Activated T-cell treated with anti-CD3 and anti-CD28 coated beads, Interleukin-2, amount 50 U/mL, for 24 hours (primary cell): ENCODE data around the gene CACTIN.
A peak's percentile ranks its signal among the peaks of the same experiment; 100 is the strongest.

Experiments used
- DNase-seq: peaks from one replicate; pipeline ENCODE4 v3.0.0-alpha.2; 2020
- H3K27ac Mint-ChIP-seq: 2 replicates; pipeline ENCODE4 v1.8.0; 2020; ENCODE audit warnings: mild to moderate bottlenecking, mixed read lengths
- H3K27me3 Mint-ChIP-seq: 2 replicates; pipeline ENCODE4 v1.8.0; 2020; ENCODE audit warnings: mixed read lengths
- H3K36me3 Mint-ChIP-seq: 2 replicates; pipeline ENCODE4 v1.8.0; 2020; ENCODE audit warnings: low read depth, mixed read lengths
- H3K4me1 Mint-ChIP-seq: 2 replicates; pipeline ENCODE4 v1.8.0; 2020; ENCODE audit warnings: low read depth, mixed read lengths
- H3K4me3 Mint-ChIP-seq: 2 replicates; pipeline ENCODE4 v1.8.0; 2020; ENCODE audit warnings: mild to moderate bottlenecking, moderate library complexity, mixed read lengths
- H3K9me3 Mint-ChIP-seq: 2 replicates; pipeline ENCODE4 v1.8.0; 2020; ENCODE audit warnings: mixed read lengths

CACTIN gene

DNA sequence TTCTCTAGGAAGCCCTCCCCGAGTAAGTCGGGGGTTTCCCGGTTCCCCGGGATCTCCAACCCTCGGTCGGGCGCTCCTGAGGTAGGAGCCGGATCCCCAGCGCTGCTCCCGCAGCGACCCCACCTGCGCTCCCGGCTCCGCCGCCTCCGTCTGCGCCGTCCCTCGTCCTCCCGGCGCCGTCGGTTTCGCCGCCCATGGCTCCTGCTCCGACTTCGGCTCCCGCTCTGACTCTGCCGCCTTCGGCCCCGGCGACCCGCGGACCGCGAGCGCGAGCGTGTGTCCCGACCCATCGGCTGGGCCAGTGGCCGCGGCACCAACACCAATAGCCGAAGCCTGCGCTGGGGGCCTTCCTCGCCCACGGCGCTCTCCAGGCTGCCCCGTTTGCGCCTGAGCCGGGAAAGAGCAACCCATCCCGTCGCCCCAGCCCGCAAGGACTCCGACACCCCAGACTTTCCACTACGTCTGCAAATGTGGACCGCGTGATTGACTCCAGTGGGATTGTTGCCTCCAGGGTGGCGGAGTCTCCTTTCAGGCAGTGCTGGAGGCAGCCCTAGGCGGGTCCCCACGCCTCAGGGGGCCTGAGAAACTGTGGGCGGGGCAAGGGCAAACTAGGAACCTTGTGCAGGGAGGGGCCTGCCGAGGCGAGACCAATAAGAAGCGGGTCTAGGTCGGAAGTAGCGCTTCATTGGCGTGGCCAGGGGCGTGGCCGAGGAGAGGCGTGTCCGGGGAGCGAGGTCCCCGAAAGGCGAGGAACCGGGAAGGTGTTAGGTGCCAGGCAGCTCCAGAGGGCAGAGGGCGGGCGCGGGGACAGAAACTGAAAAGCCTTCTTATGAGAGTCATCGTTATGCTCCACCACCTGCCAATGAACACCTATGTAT lies at the start of gene CACTIN:
Gene CACTIN (minus strand): TSS at position 318 of the 878 bp plus-strand sequence. CDS start 28 bp downstream, at position 290.
- H3K27me3 Mint-ChIP-seq = no peaks in the 10 kb centered on the region
- no peaks in the 10 kb centered on the region for H3K9me3 Mint-ChIP-seq
- peaks cover 28% of the 10 kb centered on the region for H3K4me1 Mint-ChIP-seq
- peak within 1 kb of the TSS; percentile 90 for H3K4me3 Mint-ChIP-seq
- peak within 1 kb of the TSS; percentile 99 for H3K27ac Mint-ChIP-seq
- H3K36me3 Mint-ChIP-seq = peaks cover 34% of the 10 kb centered on the region
- DNase-seq = peak; percentile 99

DNA sequence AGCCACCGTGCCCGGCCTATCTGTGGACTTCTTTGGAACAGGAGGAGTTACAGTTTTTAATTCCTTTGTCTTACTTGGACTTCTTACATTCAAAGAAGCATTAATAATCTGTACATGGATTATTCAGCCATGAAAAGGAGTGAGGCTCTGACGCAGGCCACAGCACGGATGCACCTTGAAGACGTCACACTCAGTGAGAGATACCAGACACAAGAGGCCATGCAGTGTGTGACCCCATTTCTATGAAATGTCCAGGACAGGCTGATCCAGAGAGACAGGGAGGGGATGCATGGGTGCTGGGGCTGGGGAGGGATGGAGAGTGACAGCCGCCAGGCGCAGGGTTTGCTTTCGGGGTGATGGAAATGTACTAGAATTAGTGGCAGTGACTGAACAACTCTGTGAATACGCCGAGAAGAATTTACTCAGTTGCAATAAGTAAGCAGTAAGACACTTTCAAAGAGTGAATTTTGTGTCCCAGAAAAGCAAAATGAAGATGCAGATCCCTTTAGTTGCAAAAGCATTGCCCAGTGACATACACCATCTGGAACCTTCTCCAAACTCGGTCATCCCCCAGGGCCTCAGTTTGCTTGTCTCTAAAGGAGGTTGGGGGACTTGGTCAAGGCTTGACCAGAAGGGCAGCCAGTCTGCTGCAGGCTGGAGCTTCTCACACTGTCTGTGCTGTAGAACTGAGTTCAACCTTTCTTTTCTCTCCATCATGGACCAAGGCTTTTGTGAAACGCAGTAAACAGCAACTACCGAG lies 48.4 kb upstream of the CACTIN start:
- H3K27ac Mint-ChIP-seq = no peak overlapping the region
- no peak for DNase-seq
- no peaks in the 10 kb centered on the region for H3K27me3 Mint-ChIP-seq
- H3K9me3 Mint-ChIP-seq = no peaks in the 10 kb centered on the region
- H3K4me3 Mint-ChIP-seq = no peak overlapping the region
- peaks cover 5% of the 10 kb centered on the region for H3K36me3 Mint-ChIP-seq
- peaks cover 27% of the 10 kb centered on the region for H3K4me1 Mint-ChIP-seq

DNA sequence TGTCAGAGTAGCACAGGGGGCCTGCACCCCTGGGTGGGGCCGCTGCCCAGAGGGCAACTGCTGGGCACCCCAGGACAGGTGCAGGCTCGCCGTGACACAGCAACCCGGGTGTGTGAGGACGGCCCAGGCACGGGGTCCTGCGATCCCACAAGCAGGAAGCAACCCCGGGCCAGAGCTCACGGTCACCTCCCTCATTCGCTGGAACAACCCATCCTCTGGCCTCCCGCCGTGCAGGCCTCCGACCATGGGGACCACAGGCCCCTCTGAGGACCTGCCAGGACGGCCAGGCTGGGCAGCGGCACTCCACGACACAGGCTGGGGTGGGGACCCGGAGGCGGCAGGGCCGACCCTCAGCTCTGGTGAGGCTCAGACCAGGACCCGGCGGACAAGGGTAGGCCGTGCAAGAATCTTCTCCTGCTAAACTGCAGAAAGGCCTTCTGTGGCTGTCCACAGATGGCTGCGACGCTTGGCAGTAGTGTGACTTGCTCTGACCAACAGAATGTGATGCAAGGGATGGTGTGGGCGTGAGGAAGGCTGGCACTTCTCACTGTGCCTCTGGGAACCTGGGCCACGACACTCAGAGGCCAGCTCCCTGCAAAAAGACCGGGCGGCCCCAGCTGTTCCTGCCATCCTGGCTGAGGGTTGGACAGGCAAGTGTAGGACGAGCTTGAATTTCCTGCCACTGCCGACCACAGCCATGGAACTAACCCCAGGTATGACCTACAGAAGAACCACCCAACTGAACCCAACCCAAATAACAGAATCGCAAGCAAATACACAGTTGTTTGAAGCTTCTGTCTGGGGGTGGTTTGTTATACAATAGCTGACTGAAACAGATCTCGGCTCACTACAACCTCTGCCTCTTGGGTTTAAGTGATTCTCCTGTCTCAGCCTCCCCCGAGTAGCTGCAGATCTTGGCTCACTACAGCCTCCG lies 47.2 kb upstream of the CACTIN start:
- Mint-ChIP-seq H3K27me3 (no peaks in the 10 kb centered on the region), H3K4me1 (peaks cover 33% of the 10 kb centered on the region), H3K4me3 (no peak overlapping the region), H3K27ac (no peak overlapping the region), H3K36me3 (peaks cover 5% of the 10 kb centered on the region), H3K9me3 (no peaks in the 10 kb centered on the region)
- no peak for DNase-seq

DNA sequence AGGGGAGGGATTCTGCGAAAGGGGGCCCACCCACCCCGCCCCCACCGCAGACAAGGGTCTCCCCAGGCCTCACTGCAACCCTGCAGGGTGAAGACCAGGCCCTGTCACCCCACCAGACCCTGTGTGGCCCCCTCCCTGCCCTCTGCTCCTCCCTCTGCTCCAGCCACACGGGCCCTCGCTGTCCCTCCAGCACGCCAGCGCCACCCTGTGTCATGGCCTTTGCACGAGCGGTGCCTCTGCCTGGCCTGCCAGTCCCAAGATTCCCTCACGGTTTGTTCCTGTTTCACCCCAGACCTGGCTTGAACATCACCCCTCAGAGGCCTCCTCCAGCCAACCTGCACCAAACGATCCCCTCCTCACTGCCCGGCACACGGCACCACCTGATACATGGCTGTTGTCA lies 46.4 kb upstream of the CACTIN start:
- Mint-ChIP-seq H3K4me3 (no peak overlapping the region), H3K27me3 (no peaks in the 10 kb centered on the region), H3K9me3 (no peaks in the 10 kb centered on the region), H3K27ac (no peak overlapping the region), H3K36me3 (peaks cover 5% of the 10 kb centered on the region), H3K4me1 (peaks cover 35% of the 10 kb centered on the region)
- no peak for DNase-seq

DNA sequence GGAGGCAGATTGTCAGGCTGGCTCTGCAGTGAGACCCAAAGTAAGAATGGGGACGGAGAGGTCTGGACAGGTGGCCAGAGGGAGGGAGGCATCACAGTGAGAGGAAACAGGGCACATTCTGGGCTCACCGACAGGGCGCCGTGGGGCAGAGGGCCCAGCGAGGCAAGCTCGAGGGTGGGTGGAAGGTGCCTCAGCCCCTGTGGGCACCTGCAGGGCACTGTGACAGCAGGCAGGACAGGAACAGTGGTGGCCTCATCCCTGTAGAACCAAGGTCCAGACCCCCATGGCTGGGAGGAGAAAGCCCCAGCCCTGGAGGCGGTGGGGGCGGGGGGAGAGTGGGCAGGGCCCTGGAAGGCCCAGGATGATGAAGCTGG lies 46.0 kb upstream of the CACTIN start:
- Mint-ChIP-seq H3K4me3 (no peak overlapping the region), H3K36me3 (peaks cover 5% of the 10 kb centered on the region), H3K9me3 (no peaks in the 10 kb centered on the region), H3K27me3 (no peaks in the 10 kb centered on the region), H3K27ac (peak overlapping the region; percentile 80), H3K4me1 (peaks cover 35% of the 10 kb centered on the region)
- DNase-seq = no peak

DNA sequence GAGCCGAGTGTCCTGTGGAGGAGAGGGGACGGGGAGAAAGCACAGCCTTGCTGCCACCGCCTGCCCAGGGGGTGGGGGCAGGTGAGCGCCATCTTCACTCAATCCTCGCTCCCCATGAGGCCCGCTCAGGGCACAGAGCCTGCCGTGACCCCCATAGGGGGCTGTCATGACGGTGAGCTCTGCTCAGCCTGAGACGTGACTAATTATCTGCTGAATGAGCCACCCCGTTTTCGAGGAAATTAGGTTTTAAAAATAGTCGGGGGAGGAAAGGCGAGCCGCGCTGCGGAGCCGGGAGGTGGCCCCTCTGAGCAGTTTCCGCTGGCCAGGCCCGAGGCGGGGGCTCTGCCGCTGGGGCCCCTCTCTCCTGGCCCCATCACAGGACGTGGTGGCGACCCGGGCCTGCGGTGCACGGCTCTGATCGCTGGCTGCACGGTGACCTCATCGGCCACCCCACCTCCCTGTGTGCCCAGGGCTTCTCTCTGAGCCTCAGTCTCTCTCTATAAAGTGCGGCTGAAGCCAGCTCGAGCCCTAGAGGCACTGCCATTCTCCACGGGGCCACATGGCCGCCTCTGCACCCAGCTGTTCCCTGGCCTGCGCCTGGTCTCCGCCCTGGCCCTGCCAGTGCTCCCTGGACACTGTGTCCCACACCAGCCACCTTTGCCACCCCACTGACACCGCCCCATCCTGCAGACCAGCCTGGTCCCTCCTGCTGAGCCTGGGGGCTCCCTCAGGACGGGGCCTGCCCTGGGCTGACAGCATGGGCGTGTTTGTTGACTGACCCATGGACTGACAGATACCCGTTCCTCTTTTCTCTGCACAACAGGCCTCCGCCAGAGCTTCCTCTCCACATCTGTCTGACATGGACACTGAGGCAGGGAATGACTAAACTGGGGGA lies 45.3 kb upstream of the CACTIN start:
- H3K4me1 Mint-ChIP-seq = peaks cover 35% of the 10 kb centered on the region
- peaks cover 6% of the 10 kb centered on the region for H3K36me3 Mint-ChIP-seq
- peak; percentile 65 for DNase-seq
- H3K27me3 Mint-ChIP-seq = no peaks in the 10 kb centered on the region
- H3K27ac Mint-ChIP-seq = peak overlapping the region; percentile 90
- H3K9me3 Mint-ChIP-seq = no peaks in the 10 kb centered on the region
- peak overlapping the region; percentile 68 for H3K4me3 Mint-ChIP-seq

DNA sequence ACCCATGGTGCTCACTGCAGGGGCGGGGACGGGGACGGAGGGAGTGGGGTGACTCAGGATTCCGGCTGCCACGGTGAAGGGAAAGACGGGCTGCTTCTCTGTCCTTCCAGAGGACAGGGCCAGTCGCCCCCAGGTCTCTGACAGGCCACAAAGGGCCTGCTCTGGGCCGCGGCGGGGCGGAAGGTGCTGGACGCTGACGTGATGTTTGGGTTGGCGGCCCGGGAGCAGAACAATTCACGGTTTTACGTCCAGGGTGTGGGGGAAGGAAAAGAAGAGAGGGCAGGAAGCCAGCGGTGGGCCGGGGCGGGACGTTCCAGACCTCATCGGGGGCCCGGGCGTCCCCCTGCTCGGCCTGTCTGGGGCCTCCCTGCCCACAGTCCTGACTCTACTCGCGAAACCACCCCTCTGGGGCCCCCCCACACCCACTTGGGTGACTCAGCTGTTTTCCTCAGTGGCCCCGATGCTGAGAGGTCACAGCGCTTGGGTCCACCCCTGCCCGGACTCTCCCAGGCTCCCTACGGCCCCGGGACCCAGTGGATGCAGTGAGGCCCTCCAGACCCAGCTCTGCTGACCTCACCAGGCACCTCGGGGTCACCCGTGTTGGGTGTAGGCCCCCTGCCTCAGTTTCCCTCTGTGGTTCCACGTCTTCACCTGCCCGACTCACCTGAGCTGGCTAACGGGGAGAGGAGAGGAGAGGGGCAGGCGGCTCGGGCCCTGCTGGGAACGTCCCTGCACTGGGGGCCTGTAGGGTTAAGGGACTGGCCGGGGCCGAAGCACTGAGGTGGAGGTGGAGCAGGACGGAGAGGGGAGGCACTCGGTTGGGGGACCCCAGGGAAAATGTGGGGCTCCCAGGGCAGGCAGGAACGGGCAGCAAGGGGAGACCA lies 44.4 kb upstream of the CACTIN start:
- H3K27me3 Mint-ChIP-seq = no peaks in the 10 kb centered on the region

DNA sequence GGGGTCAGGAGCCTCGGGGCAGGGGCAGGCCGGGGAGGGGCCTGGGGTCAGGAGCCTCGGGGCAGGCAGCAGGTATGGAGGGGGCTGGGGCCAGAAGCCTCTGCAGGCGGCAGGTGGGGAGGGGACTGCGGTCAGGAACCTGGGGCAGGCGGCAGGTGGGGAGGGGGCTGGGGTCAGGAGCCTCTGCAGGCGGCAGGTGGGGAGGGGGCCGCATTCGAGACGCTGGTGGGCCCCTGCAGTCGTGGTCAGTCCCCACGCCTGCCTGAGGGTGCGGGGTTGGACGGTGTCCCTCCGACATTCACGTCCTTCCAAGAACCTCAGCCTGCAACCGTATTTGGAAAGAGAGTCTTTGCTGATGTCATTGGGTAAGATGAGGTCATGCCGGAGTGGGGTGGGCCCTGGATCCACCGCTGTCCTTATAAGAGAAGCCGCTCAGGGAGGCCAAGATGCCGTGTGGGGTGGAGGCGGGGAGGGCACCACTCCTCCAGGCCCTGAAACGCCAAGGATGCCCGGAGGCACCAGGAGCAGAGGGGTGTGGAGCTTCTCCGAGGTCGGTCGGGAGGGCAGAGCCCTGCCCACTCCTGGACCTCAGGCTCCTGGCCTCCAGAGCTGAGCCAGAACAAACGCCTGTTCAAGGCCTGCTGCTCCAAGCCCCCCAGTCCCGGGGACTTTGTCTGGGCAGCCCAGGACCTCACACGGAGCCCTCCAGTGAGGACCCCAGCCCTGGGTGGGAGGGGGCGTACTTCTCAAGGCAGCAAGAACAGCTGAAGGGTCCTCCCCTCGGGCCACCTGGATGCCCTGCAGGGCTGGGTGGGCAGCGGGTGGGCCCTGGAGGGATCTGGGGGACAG lies 43.6 kb upstream of the CACTIN start:
- peaks cover 11% of the 10 kb centered on the region for H3K36me3 Mint-ChIP-seq
- peak overlapping the region; percentile 90 for H3K27ac Mint-ChIP-seq
- no peak overlapping the region for H3K4me3 Mint-ChIP-seq
- H3K9me3 Mint-ChIP-seq = no peaks in the 10 kb centered on the region
- no peak for DNase-seq
- H3K27me3 Mint-ChIP-seq = no peaks in the 10 kb centered on the region
- peaks cover 39% of the 10 kb centered on the region for H3K4me1 Mint-ChIP-seq

More for the DNA sequence above, 44.4 kb upstream of the CACTIN start:
- H3K36me3 Mint-ChIP-seq = peaks cover 11% of the 10 kb centered on the region
- H3K4me1 Mint-ChIP-seq = peaks cover 38% of the 10 kb centered on the region
- H3K4me3 Mint-ChIP-seq = peak overlapping the region; percentile 68
- no peaks in the 10 kb centered on the region for H3K9me3 Mint-ChIP-seq
- peak; percentile 71 for DNase-seq
- peak overlapping the region; percentile 90 for H3K27ac Mint-ChIP-seq

DNA sequence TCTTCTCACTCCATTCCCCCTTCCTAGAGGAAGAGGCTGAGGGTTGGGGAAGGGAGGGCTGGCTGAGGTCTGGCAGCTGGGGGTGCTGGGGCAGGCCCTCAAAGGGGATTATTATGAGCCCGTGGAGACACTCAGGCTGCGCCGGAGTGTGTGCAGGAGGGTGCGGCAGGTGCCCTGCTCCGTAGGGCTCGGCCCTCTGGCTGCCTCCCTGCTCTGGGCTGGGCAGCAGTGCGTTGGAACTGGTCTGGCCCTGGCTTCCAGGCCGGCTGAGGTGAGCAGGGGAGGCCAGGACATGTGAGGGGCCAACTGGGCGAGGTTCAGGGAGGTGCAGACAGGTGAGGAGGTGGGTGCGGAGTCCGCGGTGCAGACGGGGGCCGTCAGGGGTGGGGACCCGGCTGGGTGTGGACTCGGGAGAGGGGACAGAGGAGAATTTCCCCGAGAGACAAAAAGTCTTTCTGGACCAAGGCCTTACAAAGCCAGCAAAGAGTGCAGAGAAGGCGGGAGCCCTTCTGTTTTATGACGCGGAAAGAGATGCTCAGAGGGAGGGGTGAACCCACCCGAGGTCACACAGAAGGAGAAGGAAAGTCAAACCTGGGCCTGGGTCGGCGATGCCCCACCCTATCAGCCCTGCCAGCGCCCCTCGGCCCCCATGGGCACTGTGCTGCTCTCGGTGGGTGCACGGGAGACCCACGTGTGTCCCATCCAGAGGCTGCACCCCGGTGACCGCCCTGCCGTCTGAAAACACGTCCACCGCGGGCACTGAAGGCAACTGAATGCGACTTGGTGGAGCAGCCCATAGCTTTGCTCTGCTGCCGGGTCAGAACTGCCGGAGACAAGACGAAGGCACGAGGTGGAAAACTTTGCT lies 42.7 kb upstream of the CACTIN start:
- H3K4me3 Mint-ChIP-seq = no peak overlapping the region
- DNase-seq = no peak
- H3K4me1 Mint-ChIP-seq = peaks cover 39% of the 10 kb centered on the region
- no peaks in the 10 kb centered on the region for H3K9me3 Mint-ChIP-seq
- no peaks in the 10 kb centered on the region for H3K27me3 Mint-ChIP-seq
- H3K27ac Mint-ChIP-seq = no peak overlapping the region
- peaks cover 9% of the 10 kb centered on the region for H3K36me3 Mint-ChIP-seq

DNA sequence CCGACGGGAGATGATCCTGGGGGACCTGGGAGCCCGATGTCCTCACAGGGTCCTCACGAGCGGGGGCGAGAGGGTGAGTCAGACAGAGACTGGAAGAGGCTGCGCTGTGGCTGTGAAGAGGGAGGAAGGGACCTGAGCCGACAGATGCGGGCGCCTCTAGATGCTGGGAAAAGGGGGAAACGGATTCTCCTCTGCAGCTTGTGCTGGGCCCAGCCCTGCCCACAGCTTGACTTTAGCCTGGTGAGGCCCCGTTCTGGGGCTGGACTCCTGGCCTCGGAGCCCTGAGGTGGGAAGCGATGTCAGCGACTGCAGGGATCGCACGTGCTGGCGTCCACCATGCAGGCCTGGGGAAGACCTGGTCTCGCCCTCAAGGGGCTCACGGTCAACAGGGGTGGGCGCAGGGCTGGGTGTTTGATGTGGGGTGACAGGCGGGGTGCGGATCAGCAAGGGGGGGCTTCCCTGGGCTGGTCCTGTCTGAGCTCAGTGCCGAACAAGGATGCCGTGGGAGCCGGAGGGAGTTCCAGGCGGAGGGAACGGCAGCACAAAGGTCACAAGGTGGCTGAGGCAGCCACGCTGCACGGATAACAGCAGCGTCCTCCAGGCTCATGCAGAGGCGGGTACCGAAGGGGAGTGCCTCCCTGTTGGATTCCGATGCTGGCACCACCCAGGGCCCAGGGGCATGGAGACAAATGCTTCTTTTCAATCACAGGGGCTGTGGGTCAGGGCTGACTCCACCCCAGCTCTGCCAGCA lies 41.9 kb upstream of the CACTIN start:
- no peak overlapping the region for H3K27ac Mint-ChIP-seq
- peaks cover 39% of the 10 kb centered on the region for H3K4me1 Mint-ChIP-seq
- H3K4me3 Mint-ChIP-seq = no peak overlapping the region
- no peaks in the 10 kb centered on the region for H3K9me3 Mint-ChIP-seq
- DNase-seq = no peak
- H3K27me3 Mint-ChIP-seq = no peaks in the 10 kb centered on the region
- H3K36me3 Mint-ChIP-seq = peaks cover 16% of the 10 kb centered on the region

DNA sequence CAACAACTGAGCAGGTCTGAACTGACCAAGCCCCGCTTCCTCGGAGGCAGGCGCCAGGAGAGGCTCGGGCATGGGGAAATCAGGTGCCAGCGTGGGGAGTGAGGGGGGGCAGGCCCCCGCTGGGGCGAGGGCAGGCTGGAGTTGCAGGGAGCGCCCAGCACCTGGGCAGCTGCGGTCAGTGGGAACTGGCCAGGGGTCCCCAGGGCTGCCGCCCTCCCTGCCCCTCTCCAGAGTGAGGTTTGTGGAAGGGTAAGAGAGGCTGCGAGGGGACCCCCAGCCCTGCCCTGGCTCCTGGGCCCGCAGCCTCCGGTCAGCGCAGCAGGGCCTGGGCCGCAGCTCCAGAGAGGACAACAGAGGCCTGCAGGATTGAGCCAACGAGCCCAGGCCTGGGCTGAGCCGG lies 41.2 kb upstream of the CACTIN start:
- Mint-ChIP-seq H3K4me3 (no peak overlapping the region), H3K4me1 (peaks cover 36% of the 10 kb centered on the region), H3K27me3 (no peaks in the 10 kb centered on the region), H3K9me3 (no peaks in the 10 kb centered on the region), H3K36me3 (peaks cover 20% of the 10 kb centered on the region), H3K27ac (no peak overlapping the region)
- DNase-seq = no peak
